GM18508 (cell line): Measurements from ENCODE around the gene SLC22A16.

Experiments
- ATAC-seq: cut with Tn5 transposase; IDR thresholded peaks from one replicate; pipeline ENCODE4 v1.9.1; 2021; ENCODE audit warnings: moderate number of reproducible peaks; ENCODE audit not compliant: insufficient read depth, unreplicated experiment

SLC22A16 gene

GRCh38 chr6:110409794-110410193 is 66.6 kb downstream of the SLC22A16 start:
- ATAC-seq, result no peak

- ATAC-seq, result no peak
Measured at GRCh38 chr6:110408901-110409300, 67.5 kb downstream of the SLC22A16 start.

- ATAC-seq, result no peak
Measured at GRCh38 chr6:110404607-110405006, 71.8 kb downstream of the SLC22A16 start.

- no peak for ATAC-seq
Measured at GRCh38 chr6:110401585-110402176, 74.7 kb downstream of the SLC22A16 start.

- ATAC-seq, result no peak
Measured at GRCh38 chr6:110400208-110400607, 76.2 kb downstream of the SLC22A16 start.

GRCh38 chr6:110399219-110400071 is 77.0 kb downstream of the SLC22A16 start:
- no peak for ATAC-seq

- no peak for ATAC-seq
Measured at GRCh38 chr6:110398778-110399177, 77.6 kb downstream of the SLC22A16 start.

- ATAC-seq, result no peak
Measured at GRCh38 chr6:110395221-110395620, 81.2 kb downstream of the SLC22A16 start.

GRCh38 chr6:110394409-110394808 is 82.0 kb downstream of the SLC22A16 start:
- ATAC-seq, result no peak

- ATAC-seq, result no peak
Measured at GRCh38 chr6:110392727-110393126, 83.7 kb downstream of the SLC22A16 start.

- no peak for ATAC-seq
Measured at GRCh38 chr6:110390404-110390803, 86.0 kb downstream of the SLC22A16 start.

- ATAC-seq, result no peak
Measured at GRCh38 chr6:110389689-110390382, 86.6 kb downstream of the SLC22A16 start.

- ATAC-seq, result no peak
Measured at GRCh38 chr6:110387986-110388385, 88.4 kb downstream of the SLC22A16 start.

- no peak for ATAC-seq
Measured at GRCh38 chr6:110385458-110385863, 91.0 kb downstream of the SLC22A16 start.

GRCh38 chr6:110378552-110378951 is 97.9 kb downstream of the SLC22A16 start:
- no peak for ATAC-seq
